Vagina (tissue), 2 donors: ENCODE data around the gene PGRMC2.
"Not testable (repeated sequence)": the region's sequence is repeated elsewhere in the genome, so short reads cannot be mapped to it uniquely, and the experiment has no call there.

Experiments used
- CTCF ChIP-seq, 3 experiments: fragments of 450-650 bp in 2 of 3; fragments of 200-600 bp in 1 of 3; sonication (generic) in 1 of 3; IDR thresholded peaks; one replicate each; pipeline ENCODE4 v1.5.1; 2017 to 2019; ENCODE audit warnings: antibody characterized with exemption in 3 of 3, mild to moderate bottlenecking in 2 of 3, moderate library complexity in 2 of 3
- POLR2A ChIP-seq, 2 donors: fragments of 450-650 bp; IDR thresholded peaks; one replicate each; pipeline ENCODE4 v1.6.1; 2017; ENCODE audit warnings: antibody characterized with exemption in 2 of 2, mild to moderate bottlenecking in 2 of 2, moderate library complexity in 2 of 2

GRCh38 chr4:128258166-128258565, 29.4 kb downstream of the PGRMC2 start:
- TF ChIP-seq CTCF, POLR2A (IDR thresholded peaks at IDR 0.05): not testable (repeated sequence)
